Left renal pelvis (tissue), 4 donors: ENCODE data around the gene PHF1. TPM values are rescaled to one million over a fixed set of nuclear protein-coding genes. Genes with fewer than 3 reads are reported as not detected.

Experiments used
- DNase-seq, 4 donors: peaks; one replicate each; pipeline ENCODE4 v3.0.0-alpha.2; 2013; ENCODE audit warnings: low read depth in 4 of 4, low spot score in 3 of 4
- polyA plus RNA-seq, 4 donors: library from polyadenylated mRNA; unstranded; fragments of 120-200 nt; gene quantifications; one replicate each; pipeline ENCODE4 v1.2.1, GENCODE V29; 2013; ENCODE audit not compliant: insufficient read length in 4 of 4

PHF1 gene
- polyA plus RNA-seq, 4 donors: 65.4 to 87.7 (median 73.4) TPM

DNA sequence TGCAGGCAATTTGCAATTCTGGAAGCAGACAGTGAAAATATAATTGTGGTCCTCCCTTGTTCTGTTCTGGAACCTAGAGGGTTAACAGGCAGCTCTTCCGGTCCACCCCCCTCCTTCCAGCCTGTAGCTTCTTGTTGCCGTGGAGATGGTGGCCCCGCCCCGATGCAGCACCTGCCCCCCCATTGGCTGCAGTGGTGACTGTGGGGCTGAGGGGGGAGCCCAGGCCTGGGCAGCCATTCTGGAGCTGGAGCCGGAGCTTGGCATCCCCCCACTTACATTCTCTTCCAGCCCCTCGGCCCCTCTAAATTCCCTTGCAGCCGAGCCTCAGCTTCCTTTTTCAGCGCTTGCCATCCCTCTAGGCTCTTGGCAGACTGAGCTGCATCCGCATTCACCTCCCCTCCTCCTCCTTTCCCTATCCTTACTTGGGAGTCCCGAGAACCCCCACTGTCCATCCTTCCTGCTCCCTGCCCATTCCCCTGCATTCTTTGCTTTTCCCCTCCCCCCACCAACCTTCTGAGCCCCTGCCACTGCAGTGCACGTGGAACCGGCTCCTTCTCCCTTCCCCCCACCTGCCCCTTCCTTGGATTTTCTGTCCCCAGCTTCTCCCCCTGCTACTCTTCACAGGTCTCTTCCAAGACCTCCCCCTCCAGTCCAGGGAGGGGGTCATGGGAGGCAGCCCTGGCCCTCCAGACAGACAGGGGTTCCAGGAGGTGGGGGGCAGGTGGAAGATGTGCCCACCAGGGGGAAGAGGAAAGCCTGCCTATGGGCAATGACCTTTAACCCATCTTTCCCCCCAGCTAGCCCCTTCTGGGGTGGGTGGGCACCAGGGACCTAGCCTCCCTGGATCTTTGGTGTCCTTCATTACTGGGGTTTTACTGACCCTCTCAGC lies 20.4 kb downstream of the PHF1 start:
- DNase-seq: no peak

DNA sequence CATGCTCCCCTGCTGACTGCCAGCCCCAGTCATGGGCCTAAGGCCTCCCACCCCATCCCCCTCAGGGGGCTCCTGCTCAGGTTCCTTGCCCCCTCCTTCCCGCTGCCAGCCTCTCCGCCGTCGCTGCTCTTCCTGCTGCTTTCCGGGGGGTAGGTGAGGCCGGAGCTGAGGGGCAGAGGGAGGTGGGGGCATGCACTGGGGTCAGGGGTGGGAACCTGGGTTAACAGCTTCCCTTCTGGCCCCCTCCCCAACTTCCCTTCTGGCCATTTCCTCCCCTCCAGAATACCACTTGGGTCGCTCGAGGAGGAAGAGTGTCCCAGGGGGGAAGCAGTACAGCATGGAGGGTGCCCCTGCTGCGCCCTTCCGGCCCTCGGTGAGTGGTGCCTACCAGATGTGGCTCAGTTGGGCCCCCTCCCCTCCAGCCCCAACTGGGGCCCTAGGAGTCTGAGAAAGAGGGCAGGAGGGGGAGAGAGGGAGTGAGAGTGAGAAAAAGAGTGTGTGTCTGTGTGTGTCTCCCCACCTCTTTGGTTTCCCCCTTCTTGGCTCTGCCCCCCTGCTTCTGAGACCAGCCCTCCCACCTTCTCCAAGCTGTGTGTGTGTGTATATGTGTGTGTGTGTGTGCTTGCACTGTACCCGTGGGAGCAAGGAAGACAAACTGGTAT lies 21.2 kb downstream of the PHF1 start:
- DNase-seq: no peak

DNA sequence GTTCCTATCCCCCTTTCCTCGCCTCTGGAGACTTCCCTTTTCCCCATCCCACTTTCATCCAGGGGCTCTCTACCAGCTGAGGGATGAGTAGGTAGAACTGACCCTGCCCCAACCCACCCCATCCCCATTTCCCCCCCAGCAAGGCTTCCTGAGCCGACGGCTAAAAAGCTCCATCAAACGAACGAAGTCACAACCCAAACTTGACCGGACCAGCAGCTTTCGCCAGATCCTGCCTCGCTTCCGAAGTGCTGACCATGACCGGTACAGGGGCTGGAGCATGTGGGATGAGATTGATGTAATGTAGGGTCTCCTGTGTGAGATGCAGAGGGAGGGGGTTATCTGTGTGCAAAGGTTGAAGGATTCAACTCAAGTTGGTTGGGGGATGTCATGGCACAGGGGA lies 21.7 kb downstream of the PHF1 start:
- DNase-seq: no peak

DNA sequence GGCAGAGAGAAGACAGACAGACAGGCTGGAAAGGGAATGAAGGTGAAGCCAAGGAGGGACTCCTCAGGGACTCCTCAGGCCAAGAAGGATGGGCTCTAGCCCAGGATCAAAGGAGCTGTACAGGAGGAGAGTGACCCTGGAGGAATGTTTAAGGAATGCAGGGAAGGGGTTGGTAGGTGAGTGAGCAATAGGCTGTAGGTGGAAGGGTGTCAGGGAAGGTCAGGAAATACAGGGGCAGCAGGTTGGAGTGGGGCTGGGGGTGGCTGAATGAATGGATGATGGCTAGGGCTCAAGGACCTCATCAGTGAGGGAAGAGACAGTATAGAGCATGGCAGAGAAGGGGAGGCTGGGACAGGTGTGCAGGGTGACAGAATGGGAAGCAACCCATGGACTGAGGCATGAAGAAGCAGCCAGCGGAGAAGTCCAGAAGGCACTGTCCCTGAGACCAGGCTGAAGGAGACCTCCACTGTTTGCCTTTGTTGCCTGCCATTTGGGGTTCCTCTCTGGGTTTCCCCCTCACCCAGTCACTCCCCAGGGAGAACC lies 22.3 kb downstream of the PHF1 start:
- DNase-seq: no peak

DNA sequence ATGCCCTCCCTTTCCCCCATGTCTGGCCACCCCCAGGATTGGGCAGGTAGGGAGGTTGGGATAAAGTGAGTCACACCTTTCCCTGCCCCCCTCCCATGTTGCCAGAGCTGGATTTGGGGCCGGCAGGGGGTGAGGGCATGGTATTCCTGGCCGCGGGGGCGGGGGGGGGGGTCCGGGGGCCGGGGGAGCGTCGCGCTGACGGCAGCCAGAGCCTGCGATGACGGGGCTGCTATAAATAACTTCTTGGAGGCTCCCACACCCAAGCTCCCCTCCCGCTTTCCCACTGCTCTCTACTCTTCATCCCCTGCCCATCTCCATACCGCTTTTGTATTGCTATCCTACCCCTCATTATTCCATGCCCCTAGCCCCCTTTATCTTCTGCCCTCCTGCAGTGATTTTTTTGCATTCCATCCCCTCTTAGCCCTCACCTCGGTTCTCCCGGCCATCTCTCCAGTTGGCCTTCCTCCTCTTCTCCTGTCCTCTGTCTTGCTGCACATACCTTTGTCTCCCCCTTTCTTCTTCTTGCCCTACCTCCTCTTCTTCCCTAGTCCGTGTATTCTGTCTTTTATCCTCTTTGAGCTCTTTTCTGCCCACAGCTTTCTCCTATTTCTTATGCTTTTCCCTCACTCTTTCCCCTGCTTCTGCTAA lies 22.9 kb downstream of the PHF1 start:
- no peak for DNase-seq

DNA sequence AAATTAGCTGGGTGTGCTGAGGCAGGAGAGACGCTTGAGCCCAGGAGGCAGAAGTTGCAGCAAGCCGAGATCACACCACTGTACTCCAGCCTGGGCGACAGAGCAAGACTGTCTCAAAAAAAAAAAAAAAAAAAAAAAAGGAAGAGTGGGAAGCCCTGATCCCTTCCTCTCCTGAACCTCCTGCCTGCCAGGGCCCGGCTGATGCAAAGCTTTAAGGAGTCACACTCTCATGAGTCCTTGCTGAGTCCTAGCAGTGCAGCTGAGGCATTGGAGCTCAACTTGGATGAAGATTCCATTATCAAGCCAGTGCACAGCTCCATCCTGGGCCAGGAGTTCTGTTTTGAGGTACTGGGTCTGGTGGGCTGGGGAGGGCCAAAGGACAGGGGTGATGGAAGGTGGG lies 24.1 kb downstream of the PHF1 start:
- DNase-seq: no peak

DNA sequence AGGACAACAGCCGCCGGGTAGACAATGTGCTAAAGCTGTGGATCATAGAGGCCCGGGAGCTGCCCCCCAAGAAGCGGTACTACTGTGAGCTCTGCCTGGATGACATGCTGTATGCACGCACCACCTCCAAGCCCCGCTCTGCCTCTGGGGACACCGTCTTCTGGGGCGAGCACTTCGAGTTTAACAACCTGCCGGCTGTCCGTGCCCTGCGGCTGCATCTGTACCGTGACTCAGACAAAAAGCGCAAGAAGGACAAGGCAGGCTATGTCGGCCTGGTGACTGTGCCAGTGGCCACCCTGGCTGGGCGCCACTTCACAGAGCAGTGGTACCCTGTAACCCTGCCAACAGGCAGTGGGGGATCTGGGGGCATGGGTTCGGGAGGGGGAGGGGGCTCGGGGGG lies 26.9 kb downstream of the PHF1 start:
- DNase-seq: no peak

DNA sequence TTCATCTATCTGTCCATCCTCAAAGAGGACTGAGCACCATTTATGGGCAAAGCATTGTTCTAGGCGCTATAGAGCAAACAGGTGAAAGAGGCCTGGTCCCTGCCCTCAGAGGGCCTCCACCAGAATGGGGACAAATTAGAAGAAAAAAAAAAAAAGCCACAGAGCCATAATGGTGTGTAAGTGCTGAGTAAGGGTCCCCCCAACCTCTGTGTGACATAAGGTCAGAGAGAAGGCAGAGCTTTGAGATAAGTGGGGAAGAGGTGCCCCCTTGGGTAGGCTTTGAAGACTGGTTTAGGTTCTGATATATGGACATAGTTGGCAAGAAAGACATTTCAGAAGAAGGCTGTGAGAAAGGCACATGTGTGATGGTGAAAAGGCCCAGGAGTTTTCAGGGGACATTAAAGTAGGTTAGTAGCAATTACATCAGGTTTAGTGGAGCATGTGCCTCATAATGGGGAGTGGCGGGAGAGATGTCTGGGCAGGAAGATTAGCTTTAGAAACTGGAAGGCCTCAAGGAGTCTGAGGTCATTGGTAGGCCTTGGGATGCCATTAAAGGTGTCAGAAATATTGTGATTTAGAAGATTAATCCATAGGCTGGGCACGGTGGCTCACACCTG lies 28.3 kb downstream of the PHF1 start:
- no peak for DNase-seq

DNA sequence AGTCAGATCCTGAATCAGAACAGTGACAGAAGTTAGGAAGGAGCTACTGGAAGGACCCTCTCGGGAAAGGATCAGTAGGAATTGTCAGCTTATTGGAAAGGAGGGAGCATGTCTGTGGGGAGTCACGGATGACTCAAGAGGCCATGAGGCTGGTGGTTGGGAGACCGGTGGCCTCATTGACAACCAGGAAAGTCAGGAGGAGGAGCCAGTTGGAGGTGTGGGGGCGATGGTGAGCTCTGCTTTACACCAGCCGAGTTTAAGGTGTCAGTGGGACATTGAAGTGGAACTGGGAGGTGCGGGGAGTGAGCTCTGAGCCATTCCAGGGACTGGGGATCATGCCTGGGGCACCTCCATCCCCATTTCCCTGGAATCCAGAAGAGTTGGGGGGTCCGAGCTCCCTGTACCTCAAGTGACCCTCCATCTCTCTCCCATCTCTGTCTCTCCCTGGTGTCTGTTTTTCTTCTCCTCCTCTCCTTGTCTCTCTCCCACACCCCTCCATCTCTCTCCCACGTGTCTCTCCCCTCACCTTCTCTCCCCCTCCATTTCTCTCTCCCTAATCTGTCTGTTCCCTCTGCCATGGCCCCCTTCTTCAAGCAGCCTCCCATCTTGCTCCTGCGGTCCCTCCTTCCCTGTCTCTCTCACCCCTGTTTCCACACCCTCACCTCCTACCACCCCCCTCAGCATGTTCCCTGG lies 29.3 kb downstream of the PHF1 start:
- no peak for DNase-seq

DNA sequence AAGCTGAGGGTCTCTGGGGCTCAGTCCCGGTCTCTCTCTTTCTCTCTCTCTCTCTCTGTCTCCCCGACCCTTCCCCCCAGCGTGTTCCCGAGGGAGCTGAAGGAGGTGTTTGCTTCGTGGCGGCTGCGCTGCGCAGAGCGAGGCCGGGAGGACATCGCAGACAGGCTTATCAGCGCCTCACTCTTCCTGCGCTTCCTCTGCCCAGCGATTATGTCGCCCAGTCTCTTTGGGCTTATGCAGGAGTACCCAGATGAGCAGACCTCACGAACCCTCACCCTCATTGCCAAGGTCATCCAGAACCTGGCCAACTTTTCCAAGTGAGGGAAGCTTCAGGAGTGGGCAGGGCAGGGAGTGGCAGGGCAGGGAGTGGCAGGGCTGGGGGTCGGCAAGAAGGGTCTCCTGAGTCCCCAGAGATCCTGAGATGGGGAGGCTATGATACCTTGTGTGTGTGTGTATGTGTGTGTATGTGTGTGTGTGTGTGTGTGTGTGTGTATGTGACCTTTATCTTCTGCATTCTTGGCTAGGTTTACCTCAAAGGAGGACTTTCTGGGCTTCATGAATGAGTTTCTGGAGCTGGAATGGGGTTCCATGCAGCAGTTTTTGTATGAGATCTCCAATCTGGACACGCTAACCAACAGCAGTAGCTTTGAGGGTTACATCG lies 30.0 kb downstream of the PHF1 start:
- no peak for DNase-seq

DNA sequence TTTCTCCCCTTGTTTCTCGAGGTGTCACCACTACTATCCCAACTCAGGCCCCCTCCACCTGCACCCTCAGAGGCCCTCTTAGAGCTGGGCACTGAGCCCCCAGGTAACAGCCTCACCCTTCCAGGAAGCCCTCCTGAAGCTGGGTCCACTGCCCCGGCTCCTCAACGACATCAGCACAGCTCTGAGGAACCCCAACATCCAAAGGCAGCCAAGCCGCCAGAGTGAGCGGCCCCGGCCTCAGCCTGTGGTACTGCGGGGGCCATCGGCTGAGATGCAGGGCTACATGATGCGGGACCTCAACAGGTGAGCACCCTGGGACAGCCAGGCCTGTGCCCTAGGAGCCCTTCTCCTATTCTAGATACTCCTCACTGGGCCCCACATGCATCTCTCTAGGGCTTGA lies 30.6 kb downstream of the PHF1 start:
- DNase-seq: no peak

DNA sequence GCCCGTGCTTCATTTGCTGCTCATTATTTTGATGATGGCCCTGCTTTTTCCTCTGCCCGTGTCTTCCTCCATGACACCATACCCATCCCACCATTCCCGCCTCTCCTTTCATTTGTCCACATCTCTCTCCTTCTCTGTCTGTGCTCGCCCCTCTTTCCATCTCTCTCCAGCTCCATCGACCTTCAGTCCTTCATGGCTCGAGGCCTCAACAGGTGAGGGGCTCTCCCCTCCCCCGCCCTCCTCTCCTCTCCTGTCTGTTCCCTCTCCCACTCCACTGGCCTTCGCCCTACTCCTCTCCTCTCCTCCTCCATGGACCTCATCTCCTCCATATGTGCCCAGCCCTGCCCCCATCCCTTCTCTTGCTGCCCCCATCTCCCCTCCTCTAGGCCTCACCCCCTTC lies 31.5 kb downstream of the PHF1 start:
- no peak for DNase-seq

DNA sequence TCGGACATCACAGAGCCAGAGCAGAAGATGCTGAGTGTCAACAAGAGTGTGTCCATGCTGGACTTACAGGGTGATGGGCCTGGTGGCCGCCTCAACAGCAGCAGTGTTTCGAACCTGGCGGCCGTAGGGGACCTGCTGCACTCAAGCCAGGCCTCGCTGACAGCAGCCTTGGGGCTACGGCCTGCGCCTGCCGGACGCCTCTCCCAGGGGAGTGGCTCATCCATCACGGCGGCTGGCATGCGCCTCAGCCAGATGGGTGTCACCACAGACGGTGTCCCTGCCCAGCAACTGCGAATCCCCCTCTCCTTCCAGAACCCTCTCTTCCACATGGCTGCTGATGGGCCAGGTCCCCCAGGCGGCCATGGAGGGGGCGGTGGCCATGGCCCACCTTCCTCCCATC lies 32.2 kb downstream of the PHF1 start:
- no peak for DNase-seq

DNA sequence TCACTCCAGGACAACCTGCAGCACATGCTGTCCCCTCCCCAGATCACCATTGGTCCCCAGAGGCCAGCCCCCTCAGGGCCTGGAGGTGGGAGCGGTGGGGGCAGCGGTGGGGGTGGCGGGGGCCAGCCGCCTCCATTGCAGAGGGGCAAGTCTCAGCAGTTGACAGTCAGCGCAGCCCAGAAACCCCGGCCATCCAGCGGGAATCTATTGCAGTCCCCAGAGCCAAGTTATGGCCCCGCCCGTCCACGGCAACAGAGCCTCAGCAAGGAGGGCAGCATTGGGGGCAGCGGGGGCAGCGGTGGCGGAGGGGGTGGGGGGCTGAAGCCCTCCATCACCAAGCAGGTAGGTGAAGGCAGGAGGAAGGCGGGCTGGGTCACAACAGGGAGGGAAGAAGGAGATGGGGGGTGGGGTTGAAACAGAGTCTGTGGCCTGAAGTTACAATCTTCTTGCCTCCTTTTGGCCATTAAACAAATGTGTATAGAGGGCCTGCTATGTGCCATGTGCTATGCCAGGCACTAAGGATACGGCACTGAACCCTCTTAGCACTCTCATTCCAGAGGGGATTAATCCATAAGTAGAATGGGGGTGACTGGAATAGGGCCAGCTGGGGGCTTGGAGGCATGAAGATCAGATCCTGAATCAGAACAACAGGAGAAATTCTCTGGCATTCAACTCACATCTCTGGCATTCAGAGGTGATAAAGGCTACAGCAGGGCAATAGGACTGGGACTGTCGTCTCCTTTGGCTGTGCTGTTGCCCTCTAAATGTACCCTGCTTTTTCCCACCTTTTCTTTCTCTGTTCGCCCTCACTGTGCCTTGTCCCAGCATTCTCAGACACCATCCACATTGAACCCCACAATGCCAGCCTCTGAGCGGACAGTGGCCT lies 33.0 kb downstream of the PHF1 start:
- DNase-seq: no peak

DNA sequence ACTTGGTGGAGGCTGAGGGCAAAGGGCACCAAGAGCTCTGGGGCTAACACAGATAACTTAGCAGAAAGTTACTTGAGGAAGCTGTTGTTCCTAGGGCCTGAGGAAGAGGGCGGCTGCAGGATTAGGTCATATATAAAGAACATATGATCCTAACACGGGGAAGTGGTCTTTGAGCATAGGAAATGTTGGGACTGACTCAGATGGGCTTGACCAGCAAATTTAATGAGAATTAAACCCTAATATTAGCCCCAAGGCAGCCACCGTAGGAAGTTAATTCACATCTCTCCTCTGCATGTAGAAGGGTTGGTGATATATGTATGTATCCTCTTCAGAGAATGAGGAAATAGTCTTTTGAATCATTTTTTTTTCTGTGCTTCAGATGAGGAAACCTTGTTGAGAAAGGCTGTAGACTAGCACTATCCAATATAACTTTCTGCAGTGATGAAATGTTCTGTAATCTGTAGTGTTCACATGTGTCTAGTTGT lies 34.3 kb downstream of the PHF1 start:
- no peak for DNase-seq

DNA sequence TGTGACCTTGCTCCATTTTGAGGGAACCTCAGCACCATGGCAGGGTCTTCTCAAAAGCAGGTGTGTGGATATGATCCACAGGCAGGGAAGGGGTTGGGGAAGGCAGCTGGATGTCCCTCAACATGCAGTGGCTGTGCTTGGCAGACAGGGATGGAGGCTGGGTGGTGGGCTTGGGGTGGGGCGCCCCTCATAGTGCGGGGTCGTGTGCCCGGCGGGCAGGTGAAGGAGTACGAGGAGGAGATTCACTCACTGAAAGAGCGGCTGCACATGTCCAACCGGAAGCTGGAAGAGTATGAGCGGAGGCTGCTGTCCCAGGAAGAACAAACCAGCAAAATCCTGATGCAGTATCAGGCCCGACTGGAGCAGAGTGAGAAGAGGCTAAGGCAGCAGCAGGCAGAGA lies 35.5 kb downstream of the PHF1 start:
- no peak for DNase-seq

DNA sequence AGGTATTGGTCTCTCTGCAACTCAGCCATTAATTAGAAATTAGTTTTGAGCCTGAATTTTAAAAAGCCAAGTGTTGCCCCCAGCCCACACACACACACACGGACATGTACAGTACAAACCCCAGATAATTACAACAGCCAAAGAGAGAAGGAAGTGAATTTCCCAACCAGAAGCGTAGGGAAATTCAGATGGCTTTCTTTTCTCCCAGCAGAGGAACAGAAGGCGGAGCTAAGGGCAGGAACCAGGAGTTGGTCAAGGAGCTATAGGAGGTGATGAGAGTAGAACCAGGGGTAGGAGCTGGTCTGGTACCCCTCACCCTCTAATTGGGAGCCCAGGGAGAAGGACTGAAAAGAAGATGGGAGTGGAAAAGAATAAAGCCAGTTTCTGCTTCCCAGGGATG lies 39.6 kb downstream of the PHF1 start:
- no peak for DNase-seq

DNA sequence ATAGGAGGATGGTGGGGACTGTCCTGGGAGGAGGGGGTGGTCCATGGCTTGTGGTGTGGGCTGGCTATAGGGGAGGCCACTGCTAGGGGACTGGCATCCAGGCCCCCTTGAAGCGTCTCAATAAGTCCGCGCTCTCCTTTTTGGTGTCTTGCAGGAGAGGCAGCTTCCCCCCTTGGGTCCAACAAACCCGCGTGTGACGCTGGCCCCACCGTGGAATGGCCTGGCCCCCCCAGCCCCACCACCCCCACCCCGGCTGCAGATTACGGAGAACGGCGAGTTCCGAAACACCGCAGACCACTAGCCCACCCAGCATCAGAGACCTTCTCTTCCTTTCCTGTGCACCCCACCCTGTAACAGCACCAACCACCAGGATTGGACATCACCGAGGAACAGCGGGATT lies 40.8 kb downstream of the PHF1 start:
- no peak for DNase-seq

DNA sequence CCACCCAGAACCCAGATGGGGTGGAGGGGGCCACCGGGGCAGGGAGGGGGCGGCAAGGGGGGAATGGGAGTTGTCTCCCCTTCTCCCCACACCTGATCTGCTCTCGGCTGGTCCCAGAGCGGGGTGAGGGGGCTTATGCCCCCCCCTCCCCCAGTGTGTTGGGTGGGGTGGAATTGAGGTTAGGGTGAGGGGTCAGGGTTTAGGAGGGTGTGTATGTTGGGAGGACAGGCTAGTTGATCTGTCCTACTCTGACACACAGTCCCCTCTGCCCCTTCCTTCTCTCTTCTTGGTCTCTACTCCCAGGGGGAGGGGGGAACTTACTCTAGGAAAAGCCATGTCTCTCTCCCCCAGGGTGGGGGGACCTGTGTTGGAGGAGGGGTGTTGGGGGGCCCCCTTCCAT lies 41.7 kb downstream of the PHF1 start:
- DNase-seq: no peak
